ENCODE results near the gene GLYAT. TPM values are rescaled to one million over a fixed set of nuclear protein-coding genes. Genes with fewer than 3 reads are reported as not detected.

The GLYAT gene
- total RNA-seq, 1 experiment from 2014 or later, result not detected

DNA sequence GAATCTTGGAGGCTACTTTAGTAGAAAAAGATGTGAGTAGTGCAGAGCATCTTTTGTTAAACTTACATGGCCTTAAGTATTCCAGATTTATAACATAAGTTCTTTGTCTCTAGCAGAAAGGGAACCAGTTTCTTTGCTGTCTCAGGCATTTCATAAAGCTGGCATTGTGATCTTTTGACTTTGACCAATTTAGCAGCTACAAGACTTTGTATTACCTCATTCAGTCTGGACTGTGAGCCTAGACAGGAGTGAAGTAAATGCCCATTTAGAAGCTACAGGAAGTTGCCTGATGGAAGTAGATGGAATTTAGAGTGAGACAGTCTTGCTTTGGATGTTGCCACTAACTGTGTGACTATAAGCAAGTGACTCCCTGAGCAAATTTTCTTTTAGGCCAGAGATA lies 25.7 kb upstream of the GLYAT start:
- Mint-ChIP-seq H3K27ac (ENCODE audit: unreplicated experiment) (no peak overlapping the region), H3K4me1 (ENCODE audit: low read depth, unreplicated experiment) (no peaks in the 10 kb centered on the region), H3K4me3 (ENCODE audit: low read depth, unreplicated experiment) (no peak overlapping the region), H3K9me3 (ENCODE audit: low read depth, unreplicated experiment) (no peaks in the 10 kb centered on the region), H3K36me3 (ENCODE audit: insufficient read depth, unreplicated experiment) (no peaks in the 10 kb centered on the region), H3K27me3 (ENCODE audit: unreplicated experiment) (peaks cover 1% of the 10 kb centered on the region)
- no peak for DNase-seq
- BruUV-seq (replicated peaks), result no TSS peak
- TF ChIP-seq, protein P1, sequence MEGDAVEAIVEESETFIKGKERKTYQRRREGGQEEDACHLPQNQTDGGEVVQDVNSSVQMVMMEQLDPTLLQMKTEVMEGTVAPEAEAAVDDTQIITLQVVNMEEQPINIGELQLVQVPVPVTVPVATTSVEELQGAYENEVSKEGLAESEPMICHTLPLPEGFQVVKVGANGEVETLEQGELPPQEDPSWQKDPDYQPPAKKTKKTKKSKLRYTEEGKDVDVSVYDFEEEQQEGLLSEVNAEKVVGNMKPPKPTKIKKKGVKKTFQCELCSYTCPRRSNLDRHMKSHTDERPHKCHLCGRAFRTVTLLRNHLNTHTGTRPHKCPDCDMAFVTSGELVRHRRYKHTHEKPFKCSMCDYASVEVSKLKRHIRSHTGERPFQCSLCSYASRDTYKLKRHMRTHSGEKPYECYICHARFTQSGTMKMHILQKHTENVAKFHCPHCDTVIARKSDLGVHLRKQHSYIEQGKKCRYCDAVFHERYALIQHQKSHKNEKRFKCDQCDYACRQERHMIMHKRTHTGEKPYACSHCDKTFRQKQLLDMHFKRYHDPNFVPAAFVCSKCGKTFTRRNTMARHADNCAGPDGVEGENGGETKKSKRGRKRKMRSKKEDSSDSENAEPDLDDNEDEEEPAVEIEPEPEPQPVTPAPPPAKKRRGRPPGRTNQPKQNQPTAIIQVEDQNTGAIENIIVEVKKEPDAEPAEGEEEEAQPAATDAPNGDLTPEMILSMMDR (IDR thresholded peaks at IDR 0.05; ENCODE audit: unreplicated experiment), result no peak
- intact Hi-C loops (cut with micrococcal nuclease; ENCODE audit: unreplicated experiment), result no loop called here
- CTCF ChIA-PET, result no interaction called here

DNA sequence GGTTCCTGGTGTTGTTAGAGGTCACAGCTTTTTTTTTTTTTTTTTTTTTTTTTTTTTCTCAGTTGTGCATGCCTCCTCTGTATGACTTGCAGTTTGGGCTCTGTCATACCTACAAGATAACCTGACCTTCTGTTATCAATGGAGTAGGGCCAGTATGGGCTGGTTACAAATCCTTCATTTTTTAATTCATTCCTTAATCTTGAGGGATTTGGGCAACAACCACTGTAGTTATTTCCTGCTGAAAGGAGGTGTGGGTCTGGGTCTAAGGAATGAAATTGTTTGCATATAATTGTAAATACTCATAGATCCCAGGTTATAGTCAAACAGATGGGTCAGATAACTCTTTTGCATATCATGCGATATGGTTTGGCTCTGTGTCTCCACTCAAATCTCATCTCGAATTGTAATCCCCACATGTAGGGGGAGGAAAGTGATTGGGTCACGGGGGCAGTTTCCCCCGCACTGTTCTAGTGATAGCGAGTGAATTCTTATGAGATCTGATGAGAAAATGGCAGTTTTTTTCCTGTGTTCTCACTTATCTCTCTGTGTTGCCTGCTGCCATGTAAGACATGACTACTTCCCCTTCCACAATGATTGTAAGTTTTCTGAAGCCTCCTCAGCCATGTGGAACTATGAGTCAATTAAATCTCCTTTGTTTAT lies 14.1 kb upstream of the GLYAT start:
- no peaks in the 10 kb centered on the region for H3K4me1 Mint-ChIP-seq (ENCODE audit: low read depth, unreplicated experiment)
- DNase-seq, result no peak
- peaks cover 22% of the 10 kb centered on the region for H3K27me3 Mint-ChIP-seq (ENCODE audit: unreplicated experiment)
- H3K4me3 Mint-ChIP-seq (ENCODE audit: low read depth, unreplicated experiment), result no peak overlapping the region
- CTCF ChIA-PET, result interaction anchor here (0.6 kb wide), 1 partner anchor 86 kb away, joined by 3 read pairs; no protein-coding TSS in a partner anchor
- BruUV-seq (replicated peaks), result no TSS peak
- TF ChIP-seq, protein P1 (IDR thresholded peaks at IDR 0.05; ENCODE audit: unreplicated experiment), result no peak
- no peaks in the 10 kb centered on the region for H3K36me3 Mint-ChIP-seq (ENCODE audit: insufficient read depth, unreplicated experiment)
- H3K27ac Mint-ChIP-seq (ENCODE audit: unreplicated experiment), result no peak overlapping the region
- intact Hi-C loops (cut with micrococcal nuclease; ENCODE audit: unreplicated experiment), result no loop called here
- peaks cover 5% of the 10 kb centered on the region for H3K9me3 Mint-ChIP-seq (ENCODE audit: low read depth, unreplicated experiment)

DNA sequence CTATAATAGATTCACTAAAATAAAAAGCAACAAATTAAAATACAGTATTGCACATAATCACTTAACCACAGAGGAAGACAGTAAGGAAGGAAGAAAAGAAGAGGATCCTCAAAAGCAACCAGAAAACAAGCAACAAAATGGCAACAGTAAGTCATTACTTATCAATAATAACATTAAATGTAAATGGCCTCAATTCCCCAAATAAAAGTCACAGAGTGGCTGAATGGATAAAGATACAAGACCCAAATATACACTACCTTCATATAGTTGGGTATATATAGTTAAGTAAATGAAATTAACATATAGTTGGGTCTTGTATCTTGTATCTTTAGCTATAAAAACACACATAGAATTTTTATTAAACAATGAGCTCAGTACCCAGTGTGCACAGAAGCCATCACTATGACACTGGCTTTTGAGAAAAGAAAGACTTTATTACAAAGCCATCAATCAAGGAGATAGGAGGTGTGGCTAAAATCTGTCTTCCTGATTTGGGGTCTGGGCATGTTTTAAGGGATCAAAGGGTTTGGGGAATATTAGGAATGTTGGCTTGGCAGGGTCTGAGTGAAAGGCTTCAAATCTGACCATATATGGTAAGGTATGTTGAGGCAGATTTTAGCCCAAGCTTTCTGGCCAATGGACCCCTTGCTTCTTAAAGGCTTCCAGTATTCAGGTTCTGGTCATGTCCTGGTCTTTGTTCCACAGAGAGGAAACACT lies 13.4 kb upstream of the GLYAT start:
- Mint-ChIP-seq H3K4me1 (ENCODE audit: low read depth, unreplicated experiment) (no peaks in the 10 kb centered on the region), H3K4me3 (ENCODE audit: low read depth, unreplicated experiment) (no peak overlapping the region), H3K27me3 (ENCODE audit: unreplicated experiment) (peaks cover 16% of the 10 kb centered on the region), H3K36me3 (ENCODE audit: insufficient read depth, unreplicated experiment) (no peaks in the 10 kb centered on the region), H3K27ac (ENCODE audit: unreplicated experiment) (no peak overlapping the region), H3K9me3 (ENCODE audit: low read depth, unreplicated experiment) (peaks cover 5% of the 10 kb centered on the region)
- no peak for DNase-seq
- TF ChIP-seq, protein P1 (IDR thresholded peaks at IDR 0.05; ENCODE audit: unreplicated experiment), result no peak
- no TSS peak for BruUV-seq (replicated peaks)
- CTCF ChIA-PET, result interaction anchor here (0.6 kb wide), 1 partner anchor 86 kb away, joined by 3 read pairs; no protein-coding TSS in a partner anchor
- intact Hi-C loops (cut with micrococcal nuclease; ENCODE audit: unreplicated experiment), result no loop called here

DNA sequence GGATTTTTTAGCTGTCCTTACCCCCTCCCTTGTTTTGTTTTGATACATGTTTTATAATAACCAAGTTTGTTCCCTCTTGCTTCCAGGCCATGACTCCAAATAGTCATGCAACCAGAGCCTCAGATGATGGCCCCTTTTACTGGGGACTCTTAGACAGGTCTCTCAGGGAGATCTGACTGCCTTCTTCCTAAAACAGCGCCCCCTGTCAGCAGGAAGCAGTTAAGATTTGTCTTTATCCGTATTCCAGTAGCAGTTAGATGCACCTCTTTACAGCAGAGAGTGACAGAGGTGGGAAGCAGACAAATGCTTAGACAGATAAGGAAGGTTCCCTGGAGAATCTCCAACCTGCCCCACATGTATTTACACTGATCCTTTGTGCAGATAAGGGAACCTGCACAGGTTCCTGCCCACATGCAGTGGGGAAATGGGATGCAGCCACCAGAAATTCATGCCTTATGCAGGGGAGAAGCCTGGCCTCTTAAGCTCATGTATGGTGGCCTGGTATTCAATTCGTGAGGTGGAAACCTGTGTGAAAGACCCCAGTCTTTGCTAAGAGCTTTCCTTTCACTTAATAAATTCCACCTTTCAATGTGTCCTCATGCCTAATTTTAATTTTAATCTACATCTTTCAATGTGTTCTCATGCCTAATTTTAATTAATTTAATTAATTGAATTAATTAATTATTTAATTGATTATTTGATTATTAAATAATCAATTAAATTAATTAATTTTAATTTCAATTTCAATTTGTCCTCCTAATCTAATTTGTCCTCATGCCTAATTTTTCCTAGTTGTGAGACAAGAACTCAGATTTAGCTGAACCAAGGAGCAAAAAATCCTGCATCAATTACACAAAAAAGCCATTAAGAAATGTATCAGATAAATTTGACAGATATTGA lies 11.5 kb upstream of the GLYAT start:
- Mint-ChIP-seq H3K4me1 (ENCODE audit: low read depth, unreplicated experiment) (no peaks in the 10 kb centered on the region), H3K27me3 (ENCODE audit: unreplicated experiment) (peaks cover 7% of the 10 kb centered on the region), H3K36me3 (ENCODE audit: insufficient read depth, unreplicated experiment) (no peaks in the 10 kb centered on the region), H3K27ac (ENCODE audit: unreplicated experiment) (no peak overlapping the region), H3K9me3 (ENCODE audit: low read depth, unreplicated experiment) (peaks cover 5% of the 10 kb centered on the region), H3K4me3 (ENCODE audit: low read depth, unreplicated experiment) (no peak overlapping the region)
- BruUV-seq (replicated peaks), result no TSS peak
- CTCF ChIA-PET, result interaction anchor here (0.6 kb wide), 1 partner anchor 252 kb away, joined by 7 read pairs; no protein-coding TSS in a partner anchor
- TF ChIP-seq, protein P1 (IDR thresholded peaks at IDR 0.05; ENCODE audit: unreplicated experiment), result no peak
- DNase-seq, result no peak
- intact Hi-C loops (cut with micrococcal nuclease; ENCODE audit: unreplicated experiment), result no loop called here
